Eye (tissue), 1 donor: ENCODE results near the gene SLC22A2.
"Not testable (repeated sequence)": the region's sequence is repeated elsewhere in the genome, so short reads cannot be mapped to it uniquely, and the experiment has no call there.

Source experiments
- DNase-seq: peaks from one replicate; pipeline ENCODE4 v3.0.0-alpha.2; 2015

The SLC22A2 gene

GRCh38 chr6:160258346-160259142 is at the start of gene SLC22A2:
Gene SLC22A2 (minus strand): TSS chr6:160258821. CDS start chr6:160258757, 64 bp downstream.
- DNase-seq = no peak

- no peak for DNase-seq
Measured at GRCh38 chr6:160305926-160306713, 47.5 kb upstream of the SLC22A2 start.

- no peak for DNase-seq
Measured at GRCh38 chr6:160303806-160304205, 45.2 kb upstream of the SLC22A2 start.

- not testable (repeated sequence) for DNase-seq
Measured at GRCh38 chr6:160302431-160303082, 43.9 kb upstream of the SLC22A2 start.

GRCh38 chr6:160301339-160301738 is 42.7 kb upstream of the SLC22A2 start:
- no peak for DNase-seq

GRCh38 chr6:160300076-160300695 is 41.6 kb upstream of the SLC22A2 start:
- no peak for DNase-seq

GRCh38 chr6:160299559-160299958 is 40.9 kb upstream of the SLC22A2 start:
- DNase-seq = no peak

GRCh38 chr6:160298121-160298520 is 39.5 kb upstream of the SLC22A2 start:
- no peak for DNase-seq

- no peak for DNase-seq
Measured at GRCh38 chr6:160297310-160297709, 38.7 kb upstream of the SLC22A2 start.

- no peak for DNase-seq
Measured at GRCh38 chr6:160293844-160294243, 35.2 kb upstream of the SLC22A2 start.

- DNase-seq = no peak
Measured at GRCh38 chr6:160285541-160286105, 27.0 kb upstream of the SLC22A2 start.

GRCh38 chr6:160284575-160284974 is 26.0 kb upstream of the SLC22A2 start:
- DNase-seq = no peak

- DNase-seq = no peak
Measured at GRCh38 chr6:160282444-160282843, 23.8 kb upstream of the SLC22A2 start.

GRCh38 chr6:160279850-160280249 is 21.2 kb upstream of the SLC22A2 start:
- no peak for DNase-seq

- DNase-seq = no peak
Measured at GRCh38 chr6:160278786-160279310, 20.2 kb upstream of the SLC22A2 start.

GRCh38 chr6:160278311-160278710 is 19.7 kb upstream of the SLC22A2 start:
- DNase-seq = no peak

GRCh38 chr6:160277546-160277945 is 18.9 kb upstream of the SLC22A2 start:
- no peak for DNase-seq

GRCh38 chr6:160277144-160277543 is 18.5 kb upstream of the SLC22A2 start:
- no peak for DNase-seq

- no peak for DNase-seq
Measured at GRCh38 chr6:160276126-160276525, 17.5 kb upstream of the SLC22A2 start.

GRCh38 chr6:160275511-160276003 is 16.9 kb upstream of the SLC22A2 start:
- no peak for DNase-seq

- DNase-seq = no peak
Measured at GRCh38 chr6:160274871-160275510, 16.4 kb upstream of the SLC22A2 start.

- no peak for DNase-seq
Measured at GRCh38 chr6:160273750-160274149, 15.1 kb upstream of the SLC22A2 start.
